ENCODE measurements around the gene GCAT.
A peak's percentile ranks its signal among the peaks of the same experiment; 100 is the strongest.
"Not testable (repeated sequence)": the region's sequence is repeated elsewhere in the genome, so short reads cannot be mapped to it uniquely, and the experiment has no call there.

GCAT gene

DNA sequence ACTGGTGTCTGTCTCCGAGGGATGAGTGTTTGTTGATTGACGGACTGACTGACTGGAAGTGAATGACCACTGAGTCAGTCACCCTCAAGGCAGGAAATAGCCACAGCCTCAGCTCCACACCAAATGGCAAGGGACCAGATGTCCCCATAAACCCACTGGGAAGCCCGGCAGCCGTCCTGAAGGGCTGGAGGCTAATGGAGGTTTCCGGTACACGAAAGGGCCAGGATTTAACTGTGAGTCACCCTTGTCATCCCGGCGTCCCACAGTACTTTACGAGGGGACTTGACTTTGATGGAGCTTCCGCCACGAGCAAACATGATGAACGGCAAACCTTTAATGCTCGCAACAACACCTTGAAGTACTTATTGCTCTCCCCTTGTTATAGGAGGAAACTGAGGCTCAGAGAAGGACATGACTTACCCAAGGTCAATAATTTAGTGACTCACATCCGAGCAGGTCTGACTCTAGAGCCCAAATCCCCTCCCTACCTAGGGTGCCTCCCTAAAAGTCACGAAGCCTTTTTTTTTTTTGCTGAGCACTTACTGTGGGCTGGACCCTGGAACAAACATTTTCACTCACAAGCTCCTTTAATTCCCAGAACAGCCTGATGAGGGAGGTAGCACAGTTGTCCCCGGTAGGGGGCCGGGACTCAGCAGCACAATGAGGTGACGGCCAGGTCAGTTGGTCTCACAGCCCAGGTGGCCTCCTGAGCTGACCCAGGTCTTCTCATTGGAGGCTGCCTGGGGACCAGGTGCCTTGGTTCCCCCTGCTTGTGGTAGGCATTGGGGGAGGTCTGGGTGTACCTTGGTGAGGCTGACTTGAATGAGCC is 25.2 kb upstream of the GCAT start:
- no peak for DNase-seq

GRCh38 chr22:37784829-37785495 is 22.8 kb upstream of the GCAT start:
- no peak for DNase-seq

DNA sequence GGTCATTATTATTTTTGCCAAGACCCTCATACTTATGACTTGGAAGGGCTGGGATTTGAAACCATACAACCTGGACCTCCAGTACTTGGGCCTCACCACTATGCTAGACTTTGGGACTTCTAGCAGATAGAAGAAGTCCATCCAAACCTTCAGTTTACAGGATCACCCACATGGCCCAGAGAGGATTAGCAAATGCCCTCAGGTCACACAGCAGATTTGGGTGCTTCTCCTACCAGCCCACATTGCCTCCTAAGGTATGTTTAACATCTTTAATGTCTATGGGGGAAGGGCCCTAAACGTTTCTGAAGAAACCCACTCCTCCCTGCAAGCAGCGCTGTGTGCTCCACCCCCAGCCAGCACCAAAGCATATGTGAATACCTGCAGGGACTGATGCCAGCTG is 17.5 kb upstream of the GCAT start:
- no peak for DNase-seq

- DNase-seq, result peak; percentile 13
Observed at GRCh38 chr22:37792494-37792893, 15.2 kb upstream of the GCAT start.

DNA sequence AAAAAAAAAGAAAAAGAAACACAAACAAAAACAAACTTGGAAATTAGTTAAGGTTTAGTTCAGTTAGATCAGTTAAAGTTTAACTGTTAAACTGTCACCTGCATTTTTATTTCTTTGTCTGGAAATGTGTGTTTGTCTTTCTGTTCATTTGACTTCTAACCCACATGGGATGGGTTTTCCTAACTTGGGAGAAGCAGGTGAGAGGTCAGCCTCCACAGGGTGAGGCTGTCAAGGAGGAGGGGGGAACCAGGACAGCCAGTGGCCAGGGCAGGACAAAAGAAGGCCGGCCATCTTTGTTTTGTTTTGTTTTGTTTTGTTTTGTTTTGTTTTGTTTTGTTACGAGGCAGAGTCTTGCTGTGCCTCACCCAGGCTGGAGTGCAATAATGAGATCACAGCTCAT is 13.4 kb upstream of the GCAT start:
- DNase-seq, result no peak

DNA sequence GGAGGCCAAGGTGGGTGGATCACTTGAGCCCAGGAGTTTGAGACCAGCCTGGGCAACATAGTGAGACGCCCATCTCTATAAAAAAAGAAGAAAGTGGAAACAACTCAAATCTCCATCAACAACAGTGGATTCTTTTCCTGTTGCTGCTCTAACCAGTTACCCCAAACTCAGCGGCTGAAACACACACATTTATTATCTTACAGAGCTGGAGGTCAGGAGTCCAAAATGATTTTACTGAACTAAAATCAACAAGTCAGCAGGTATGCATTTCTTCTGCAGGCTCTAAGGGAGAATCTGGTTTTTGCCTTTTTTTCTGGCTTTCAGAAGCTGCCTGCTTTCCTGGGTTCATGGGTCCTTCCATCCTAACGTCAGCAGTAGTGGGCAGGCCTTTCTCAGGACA is 11.7 kb upstream of the GCAT start:
- no peak for DNase-seq

- DNase-seq, result not testable (repeated sequence)
Observed at GRCh38 chr22:37797259-37797658, 10.5 kb upstream of the GCAT start.

GRCh38 chr22:37797874-37798500 is 9.7 kb upstream of the GCAT start:
- DNase-seq, result no peak

- DNase-seq, result not testable (repeated sequence)
Observed at GRCh38 chr22:37799979-37800378, 7.8 kb upstream of the GCAT start.

DNA sequence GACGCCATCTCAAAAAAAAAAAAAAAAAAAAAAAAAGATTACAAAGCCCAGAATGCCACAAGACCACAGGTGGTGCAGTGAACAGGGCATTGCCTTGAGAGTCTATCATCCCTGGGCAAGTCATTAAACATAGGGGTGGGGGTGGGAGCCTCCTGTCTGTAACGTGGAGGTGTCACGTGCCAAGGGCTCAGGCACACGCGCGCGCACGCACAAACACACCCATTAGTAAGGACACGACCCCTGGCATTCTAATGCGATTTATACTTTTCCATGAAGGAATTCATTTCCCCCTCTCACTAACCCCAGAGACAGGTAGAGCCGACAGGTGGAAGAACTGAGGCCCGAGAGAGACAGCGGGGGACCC is 5.8 kb upstream of the GCAT start:
- no peak for DNase-seq

- DNase-seq, result peak; percentile 81
Observed at GRCh38 chr22:37802310-37803194, 5.2 kb upstream of the GCAT start.

GRCh38 chr22:37803195-37803638 is 4.5 kb upstream of the GCAT start:
- DNase-seq, result no peak

- DNase-seq, result peak; percentile 45
Observed at GRCh38 chr22:37803639-37804351, 3.9 kb upstream of the GCAT start.

DNA sequence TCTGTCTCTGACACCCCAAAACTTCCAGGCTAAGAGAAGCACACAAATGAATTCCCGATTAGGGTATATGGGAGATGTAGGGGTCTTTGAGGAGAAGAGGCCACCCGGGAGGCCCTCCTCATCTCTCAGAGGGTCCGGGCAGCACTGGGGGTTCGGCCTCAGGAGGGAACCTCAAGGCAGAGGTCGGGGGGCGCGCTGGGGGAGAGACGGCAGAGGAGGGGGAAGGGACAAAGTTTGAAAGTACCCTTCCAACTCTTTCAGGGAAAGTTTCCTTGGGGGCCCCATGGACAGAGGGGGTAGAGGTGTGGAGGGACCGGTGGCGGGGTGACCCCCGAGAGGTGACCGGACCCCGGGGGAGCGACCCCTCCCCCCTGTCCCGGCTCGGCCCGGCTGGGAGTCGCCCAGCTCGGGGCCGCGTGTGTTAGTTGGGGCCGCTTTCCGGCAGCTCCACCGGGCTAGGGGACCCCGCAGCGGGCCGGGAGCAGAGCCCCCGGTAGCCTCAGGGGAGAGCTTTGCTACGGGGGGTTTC is 3.3 kb upstream of the GCAT start:
- no peak for DNase-seq

DNA sequence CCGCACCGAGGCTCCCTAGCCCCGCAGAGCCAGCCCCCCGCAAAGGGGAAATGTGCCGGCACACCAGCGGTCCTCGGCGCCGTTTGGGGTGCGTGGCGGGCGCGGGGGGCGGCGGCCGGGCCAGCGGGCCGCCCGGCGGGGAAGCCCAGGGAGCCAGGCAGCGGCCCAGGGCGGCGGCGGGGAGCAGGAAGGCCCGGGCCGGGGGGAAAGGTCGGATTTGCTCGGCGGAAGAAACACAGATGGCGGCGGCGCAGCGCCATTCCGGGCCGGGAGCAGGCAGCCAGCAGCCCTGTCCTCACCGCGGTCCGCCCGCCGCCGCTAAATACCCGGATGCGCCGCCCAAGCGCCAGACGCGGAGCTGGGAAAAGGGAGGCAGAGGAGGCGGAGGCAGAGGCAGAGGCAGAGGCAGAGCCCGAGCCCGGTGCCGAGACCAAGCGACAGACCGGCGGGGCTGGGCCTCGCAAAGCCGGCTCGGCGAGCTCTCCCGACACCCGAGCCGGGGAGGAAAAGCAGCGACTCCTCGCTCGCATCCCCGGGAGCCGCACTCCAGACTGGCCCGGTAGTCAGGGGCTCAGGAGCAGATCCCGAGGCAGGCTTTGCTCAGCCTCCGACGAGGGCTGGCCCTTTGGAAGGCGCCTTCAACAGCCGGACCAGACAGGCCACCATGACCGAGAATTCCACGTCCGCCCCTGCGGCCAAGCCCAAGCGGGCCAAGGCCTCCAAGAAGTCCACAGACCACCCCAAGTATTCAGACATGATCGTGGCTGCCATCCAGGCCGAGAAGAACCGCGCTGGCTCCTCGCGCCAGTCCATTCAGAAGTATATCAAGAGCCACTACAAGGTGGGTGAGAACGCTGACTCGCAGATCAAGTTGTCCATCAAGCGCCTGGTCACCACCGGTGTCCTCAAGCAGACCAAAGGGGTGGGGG is 2.6 kb upstream of the GCAT start:
- DNase-seq, result peak; percentile 95

GRCh38 chr22:37805810-37806277 is 1.9 kb upstream of the GCAT start:
- no peak for DNase-seq

GRCh38 chr22:37806409-37807333 is 1.1 kb upstream of the GCAT start:
- DNase-seq, result peak; percentile 60

DNA sequence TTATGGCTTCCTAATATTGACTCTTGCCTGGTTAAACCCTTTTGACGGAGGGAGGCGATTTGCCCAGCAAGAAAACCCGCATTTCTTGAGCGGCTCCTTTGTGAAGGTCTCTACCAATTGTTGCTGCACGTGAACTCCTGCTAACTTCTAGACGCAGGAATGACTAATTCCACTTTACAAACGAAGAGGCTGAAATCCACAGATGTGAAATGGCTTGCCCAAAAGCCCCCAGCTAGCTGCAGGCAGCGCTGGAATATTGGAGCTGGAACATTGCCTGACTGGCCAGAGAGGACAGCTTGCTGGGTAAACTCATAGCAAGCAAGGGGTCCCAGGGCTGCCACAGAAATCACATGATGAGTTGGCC is 542 bp downstream of the GCAT start:
- DNase-seq, result no peak

DNA sequence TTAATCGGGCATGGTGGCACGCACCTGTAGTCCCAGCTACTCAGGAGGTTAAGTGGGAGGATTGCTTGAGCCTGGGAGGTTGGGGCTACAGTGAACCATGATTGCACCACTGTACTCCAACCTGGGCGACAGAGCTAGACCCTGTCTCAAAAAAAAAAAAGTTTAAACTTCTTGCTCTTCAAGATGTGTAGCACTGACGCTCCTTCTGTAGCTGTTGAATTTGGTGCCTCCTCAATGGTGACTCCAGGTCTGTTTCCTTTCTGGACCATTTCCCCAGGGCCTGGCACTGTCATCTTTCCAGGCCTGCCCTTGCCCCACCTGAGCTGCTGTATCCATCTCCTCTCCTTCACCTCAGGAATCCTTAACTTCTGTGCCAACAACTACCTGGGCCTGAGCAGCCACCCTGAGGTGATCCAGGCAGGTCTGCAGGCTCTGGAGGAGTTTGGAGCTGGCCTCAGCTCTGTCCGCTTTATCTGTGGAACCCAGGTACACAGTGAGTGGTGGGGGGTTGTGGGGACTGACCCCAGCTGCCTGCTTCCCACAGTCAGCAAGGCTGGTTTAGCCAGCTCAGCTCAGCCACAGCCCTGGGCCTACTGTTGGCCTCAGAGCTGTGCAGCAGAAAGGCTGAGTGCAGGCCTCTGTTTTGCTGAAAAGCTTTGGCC is 2.1 kb downstream of the GCAT start:
- DNase-seq, result no peak

Measured in right hindlimb (tissue), 1 donor.